Measurements from ENCODE around the gene LGALS9.
"Not testable (repeated sequence)": the region's sequence is repeated elsewhere in the genome, so short reads cannot be mapped to it uniquely, and the experiment has no call there.

LGALS9 gene

DNA sequence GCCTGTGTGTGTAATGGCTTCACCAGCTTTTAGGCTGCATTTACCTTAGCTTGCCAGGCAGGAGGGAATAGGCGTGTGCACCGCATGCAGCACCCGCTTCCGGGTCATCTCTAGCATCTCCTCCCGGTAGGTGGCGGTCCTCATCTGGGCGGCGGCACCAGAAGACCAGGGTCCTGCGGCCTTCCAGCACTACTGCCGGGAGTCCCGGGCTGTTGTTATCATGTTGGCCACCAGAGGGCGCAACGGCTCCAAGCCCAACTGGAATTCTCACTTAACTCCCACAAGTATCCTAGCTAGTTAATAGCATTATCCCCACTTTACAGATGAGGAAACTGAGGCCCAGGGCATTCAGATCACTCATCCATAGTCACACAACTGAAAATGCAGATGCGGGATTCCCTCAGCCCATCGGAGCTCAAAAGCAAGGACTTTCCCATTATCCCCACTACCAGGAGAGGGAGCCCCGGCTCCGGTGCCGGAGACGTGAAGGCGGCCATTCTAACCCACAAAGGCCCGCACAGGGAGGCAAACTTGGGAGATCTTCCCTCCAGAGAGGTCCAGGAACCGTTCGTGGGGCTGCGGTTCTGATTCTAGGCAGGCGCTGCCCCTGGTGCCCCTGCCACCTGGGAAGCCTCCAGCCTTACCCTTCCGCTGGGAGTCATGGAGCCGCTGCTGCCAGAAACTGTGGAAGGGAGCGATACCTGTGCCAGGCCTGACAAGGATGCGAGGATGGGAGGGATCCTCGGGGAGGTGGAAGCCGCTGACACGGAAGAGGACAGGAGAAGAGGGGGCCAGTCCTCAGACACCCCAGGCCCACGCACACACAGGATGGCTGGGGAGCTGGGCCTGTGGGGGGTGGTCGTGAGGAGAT lies 23.9 kb downstream of the LGALS9 start:
- DNase-seq (ENCODE audit: low read depth), result peak; percentile 22

DNA sequence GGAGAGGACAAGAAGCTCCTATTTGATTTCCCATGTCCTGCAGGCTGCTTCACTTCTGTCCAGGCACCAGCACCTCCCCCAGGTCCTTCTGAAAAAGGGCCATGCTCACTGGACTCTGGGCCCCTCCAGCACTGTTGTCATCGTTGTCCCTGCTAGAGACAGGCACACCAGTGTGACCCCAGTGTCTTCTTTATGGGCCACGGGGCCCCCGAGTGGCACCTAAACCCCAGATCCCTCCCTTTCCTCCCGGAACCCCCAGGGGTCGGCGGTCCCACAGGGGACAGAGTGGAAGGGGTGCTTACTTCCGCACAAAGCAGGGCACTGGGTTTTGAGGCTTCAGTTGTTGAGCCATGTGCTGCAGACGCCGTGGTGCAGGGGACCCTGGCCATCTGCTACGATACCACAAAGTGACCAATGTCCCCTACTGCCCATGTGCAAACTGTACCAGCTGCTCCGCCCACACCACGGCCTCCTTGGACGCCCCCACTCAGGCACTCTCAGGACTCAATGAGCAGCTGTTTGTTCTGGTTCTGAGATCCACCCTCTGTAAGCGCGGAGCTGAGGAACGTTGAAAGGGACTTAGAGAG lies 24.6 kb downstream of the LGALS9 start:
- not testable (repeated sequence) for DNase-seq (ENCODE audit: low read depth)

DNA sequence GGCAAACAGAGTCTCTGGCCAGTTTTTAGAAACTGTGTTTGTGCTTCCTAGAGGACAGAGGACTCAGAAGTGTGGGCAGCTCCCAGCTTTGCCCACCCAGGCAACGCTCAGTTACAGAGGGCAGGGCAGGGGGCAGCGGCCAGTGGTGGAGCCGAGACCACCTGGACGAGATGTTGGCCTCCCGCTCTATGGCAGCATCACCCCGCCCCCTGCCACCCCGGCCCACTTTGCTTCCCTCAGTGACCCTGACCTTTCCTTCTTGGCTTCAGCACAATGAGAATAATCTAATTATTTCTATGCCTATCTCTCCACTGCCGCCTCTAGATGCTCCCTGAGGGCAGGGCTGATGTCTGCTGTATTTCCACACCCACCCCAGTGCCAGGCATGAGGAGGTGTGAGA lies 25.6 kb downstream of the LGALS9 start:
- not testable (repeated sequence) for DNase-seq (ENCODE audit: low read depth)

DNA sequence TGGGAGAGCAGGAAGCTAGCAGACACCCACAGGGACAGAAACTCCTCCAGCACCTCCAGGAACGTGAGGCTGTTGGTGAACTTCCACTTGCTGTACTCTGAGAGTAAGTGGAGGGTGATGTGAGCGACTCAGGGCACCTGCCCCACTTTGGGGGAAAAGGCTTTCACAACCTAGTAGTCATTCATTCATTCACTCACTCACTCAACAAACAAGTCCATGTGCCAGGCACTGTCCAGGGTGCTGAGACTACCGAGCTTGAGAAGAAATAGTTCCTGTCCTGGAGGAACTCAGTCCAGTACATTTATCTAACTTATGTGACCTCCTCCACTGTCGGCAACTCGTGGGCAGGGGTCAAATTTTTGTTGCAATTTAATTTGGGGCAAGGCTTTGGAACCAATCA lies 26.6 kb downstream of the LGALS9 start:
- no peak for DNase-seq (ENCODE audit: low read depth)

DNA sequence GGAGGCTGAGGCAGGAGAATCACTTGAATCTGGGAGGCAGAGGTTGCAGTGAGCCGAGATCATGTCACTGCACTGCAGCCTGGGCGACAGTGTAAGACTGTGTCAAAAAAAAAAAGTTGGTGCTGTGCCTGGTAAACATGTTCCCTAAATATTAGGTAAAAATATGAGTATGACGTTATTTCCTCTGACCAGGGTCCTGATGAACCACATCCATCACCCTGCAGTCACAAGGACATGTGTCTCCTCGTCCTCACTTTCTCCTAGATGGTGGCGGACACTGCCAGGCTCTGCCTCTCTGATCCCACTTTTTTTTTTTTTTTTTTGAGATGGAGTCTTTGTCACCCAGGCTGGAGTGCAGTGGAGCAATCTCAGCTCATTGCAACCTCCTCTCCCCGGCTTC lies 28.7 kb downstream of the LGALS9 start:
- no peak for DNase-seq (ENCODE audit: low read depth)

DNA sequence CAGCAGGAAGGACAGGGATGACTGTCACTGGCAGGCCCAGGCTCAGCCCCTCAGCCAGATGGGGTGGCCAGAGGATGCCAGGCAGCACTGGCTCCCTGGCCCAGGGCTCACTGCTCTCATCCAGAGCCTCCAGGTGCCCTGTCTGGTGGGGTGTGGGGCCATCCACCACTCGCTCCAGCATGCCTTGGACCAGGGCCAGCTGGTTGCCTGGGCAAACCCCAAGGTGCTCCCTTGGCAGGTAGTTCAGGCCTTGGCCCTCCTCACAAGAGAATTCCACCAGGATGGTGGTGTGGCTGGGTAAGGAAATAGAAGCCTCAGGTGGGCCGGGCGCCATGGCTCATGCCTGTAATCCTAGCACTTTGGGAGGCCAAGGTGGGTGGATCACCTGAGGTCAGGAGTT lies 29.4 kb downstream of the LGALS9 start:
- no peak for DNase-seq (ENCODE audit: low read depth)

DNA sequence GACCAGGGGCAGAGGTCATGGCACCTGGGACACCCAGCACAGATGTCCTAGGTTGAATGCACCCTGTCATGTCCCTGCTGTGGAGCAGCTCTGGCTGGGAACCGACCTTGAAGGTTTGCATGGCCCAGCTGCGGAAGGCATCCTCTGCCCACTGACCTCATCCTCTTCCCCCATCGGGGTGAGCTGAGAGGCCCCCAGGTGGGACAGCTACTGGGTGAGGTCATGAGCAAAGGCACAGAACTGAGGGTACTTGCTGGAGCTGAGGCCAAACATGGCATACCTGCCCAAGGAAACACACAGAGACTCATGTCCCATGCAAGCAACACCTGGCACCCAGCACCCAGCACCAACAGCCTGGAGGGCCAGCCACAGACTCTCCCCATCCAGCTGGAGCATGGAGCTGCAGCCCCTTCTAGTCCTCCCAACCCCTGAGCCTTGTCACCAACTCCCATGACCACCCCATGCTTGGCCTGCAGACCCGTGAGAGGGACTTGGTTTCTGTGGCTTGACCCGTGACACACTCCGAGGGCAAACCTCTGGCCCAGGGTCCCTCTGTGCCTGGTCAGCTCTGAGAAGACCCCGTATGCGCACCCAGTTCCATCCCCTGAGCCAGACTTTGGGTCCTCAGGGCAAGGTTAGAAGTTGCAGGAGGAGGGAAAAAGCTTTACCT lies 33.1 kb downstream of the LGALS9 start:
- DNase-seq (ENCODE audit: low read depth), result no peak

DNA sequence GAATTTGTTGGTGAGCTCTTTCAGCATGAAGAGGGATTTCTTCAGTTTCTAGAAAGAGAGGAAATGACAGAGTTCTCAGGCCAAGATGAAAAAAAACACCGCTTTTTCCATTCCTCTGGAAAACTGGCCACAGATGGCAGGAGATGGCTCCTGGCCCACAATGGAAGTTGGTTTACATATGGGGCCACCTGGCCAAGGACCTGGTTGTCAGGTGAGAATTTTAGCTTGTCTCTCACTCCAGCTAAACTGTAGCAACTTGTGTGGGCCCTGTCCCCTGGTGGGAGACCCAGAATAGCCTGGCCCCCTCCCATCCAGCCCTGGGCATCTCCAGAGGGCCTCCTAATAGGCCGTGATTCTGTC lies 33.6 kb downstream of the LGALS9 start:
- DNase-seq (ENCODE audit: low read depth), result no peak

DNA sequence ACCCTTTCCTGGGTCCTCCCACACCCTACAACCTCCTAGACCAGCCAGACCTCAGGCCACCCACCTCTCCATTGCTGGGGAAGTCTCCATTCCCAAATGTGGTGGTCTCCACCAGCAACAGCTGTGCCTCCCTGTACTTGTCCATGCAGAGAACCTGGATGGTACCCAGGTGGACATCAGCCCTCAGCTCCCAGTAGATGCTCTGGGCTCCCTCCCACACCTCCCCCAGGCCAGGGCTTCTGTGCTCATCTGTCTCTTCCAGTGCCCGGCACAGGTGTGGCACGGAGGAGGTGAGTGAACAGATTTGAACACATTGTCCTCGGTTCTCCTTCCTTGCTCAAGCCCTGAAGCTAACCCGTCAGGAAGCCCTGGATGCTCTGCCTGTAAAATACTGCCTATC lies 34.6 kb downstream of the LGALS9 start:
- DNase-seq (ENCODE audit: low read depth), result no peak

DNA sequence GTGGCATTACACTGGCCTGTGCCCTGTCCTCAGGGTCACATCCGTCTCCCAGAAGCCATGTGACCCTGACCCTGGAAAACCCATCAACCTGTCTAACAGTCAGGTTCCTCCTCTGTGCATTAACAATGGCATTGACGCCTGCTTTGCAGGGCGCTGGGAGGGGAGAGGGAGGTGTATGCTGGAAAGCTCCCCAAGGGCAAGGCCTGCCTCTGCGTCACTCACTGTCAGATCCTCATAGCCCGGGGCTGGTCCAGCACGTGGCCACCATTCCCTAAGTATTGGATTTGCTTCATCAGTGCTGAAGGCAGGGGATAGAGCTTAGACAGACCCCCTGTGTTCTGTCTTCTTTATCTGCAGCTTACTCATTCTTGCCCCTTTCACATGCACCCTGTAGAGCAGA lies 35.3 kb downstream of the LGALS9 start:
- not testable (repeated sequence) for DNase-seq (ENCODE audit: low read depth)

DNA sequence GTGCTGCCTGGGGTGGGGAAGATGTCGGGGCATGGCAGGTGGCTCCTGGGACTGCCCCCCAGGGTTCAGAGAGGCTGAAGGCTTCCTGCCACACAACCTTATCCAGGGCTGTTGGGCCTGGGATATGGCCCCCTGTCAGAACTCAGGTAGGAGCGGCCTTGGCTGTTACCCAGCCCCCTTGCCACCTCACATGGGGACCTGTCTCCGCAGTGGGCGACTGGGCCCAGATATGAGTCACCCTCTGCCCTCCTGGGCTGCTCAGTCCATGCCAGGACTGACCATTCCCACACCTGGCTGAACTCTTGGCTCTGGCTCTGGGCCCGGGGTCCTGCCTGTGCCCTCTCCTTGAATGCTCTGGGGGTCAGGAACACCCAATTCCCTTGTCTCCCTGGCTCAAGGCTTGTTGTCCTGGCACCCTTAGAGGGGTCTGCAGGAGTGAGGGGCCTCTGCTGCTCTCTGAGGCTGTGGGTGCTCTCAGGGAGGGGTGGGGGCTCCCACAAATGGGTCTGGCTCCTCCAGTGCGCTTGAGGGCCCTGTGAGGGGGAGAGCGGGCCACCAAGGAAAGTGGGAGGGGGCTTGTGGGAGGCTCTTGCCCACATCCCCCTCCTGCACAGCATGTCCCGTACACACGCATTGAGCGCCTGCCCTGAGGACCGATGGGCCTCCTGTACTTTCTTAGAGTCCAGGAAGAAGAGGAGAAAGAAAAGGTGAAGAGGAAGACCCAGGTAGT lies 36.0 kb downstream of the LGALS9 start:
- DNase-seq (ENCODE audit: low read depth), result no peak

DNA sequence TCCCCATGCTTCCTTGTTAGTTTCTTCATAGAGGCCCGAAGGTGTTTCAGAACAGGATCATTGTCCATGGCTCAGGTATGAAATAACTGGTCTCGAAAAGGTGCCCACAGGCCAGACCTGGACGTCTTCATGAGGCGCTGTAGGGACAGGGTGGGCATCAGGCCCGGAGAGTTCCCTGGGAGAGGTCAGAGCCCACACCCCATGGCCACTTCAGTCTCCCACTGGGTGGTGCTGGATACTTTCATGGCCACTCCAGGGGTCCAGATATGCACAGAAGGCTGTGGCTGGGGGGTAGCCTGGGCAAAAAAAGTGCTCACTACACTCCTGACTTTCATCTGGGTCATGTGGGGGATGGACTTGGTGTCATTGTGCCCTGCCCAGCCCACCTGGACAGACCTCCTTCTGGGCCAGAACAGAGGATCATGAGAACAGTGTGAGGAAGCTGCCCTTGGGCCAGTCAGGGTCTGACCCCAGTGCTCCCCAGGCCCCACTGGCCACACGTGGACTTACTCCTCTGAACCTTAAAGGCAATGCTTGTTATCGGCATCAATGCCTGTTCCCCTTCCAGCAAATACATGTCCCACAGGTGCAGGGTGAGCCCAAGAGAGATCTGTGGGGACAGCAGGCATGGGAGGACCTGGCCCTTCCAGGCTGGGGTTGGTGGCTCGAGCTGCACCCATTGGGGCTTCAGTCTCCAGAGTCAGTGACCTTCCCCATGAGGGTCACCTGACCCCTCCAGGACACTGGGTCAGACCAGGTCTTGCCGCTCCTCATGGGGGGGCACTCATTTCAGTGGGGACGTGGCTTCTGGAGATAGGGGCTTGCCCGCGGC lies 36.9 kb downstream of the LGALS9 start:
- no peak for DNase-seq (ENCODE audit: low read depth)

DNA sequence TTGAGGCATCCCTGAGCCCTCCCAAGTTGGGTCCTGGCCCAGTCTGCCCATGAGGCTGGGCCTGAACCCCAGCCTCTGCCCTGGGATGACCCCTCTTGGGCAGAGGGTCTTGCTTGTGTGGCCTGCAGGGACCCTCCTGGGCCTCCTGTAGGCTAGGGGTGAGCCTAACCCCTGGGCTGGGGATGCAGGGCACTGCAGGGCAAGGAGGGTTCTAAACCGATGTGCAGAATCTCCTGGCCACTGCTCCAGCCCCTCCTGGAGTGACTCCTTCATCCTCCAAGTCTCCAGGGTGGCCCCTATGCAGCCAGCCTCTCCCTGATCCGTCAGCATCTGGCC lies 37.5 kb downstream of the LGALS9 start:
- no peak for DNase-seq (ENCODE audit: low read depth)

DNA sequence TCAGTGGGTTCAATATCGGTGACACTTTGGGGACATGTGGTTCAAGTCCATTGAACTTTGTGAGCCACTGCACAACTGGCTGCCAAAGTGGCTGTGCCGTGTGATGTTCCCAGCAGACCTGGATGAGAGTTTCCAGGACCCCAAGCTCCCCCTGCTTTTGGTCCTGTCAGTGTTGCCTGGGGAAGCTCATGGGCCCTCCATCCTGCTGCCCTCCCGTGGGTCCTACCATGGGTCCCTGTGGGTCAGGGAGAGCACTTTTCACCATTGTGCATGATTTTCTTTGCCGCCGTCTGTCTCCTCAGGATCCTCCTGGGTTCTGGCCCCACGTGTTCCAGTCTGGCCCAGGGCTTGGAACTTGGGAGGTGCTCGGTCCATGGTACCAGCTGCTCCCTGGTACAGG lies 38.1 kb downstream of the LGALS9 start:
- DNase-seq (ENCODE audit: low read depth), result no peak

DNA sequence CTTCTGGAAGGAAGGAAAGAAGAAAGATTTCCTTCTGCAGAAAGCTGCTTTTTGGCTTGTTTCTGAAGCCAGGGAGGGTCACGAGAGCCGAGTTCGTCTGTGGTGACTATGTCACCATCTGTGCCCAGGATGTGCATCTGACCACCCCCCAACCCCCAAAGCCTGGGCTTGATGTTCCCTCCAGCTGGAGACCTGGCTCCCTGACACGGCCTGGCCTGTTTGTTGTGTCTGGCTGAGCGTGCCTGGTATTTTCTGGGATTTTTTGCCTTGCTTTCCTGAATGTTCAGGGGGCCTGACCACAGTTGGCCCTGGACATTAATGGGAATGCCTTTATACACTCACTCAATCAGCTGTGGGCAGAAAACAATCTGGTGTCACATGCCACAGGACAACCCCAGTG lies 38.9 kb downstream of the LGALS9 start:
- no peak for DNase-seq (ENCODE audit: low read depth)

DNA sequence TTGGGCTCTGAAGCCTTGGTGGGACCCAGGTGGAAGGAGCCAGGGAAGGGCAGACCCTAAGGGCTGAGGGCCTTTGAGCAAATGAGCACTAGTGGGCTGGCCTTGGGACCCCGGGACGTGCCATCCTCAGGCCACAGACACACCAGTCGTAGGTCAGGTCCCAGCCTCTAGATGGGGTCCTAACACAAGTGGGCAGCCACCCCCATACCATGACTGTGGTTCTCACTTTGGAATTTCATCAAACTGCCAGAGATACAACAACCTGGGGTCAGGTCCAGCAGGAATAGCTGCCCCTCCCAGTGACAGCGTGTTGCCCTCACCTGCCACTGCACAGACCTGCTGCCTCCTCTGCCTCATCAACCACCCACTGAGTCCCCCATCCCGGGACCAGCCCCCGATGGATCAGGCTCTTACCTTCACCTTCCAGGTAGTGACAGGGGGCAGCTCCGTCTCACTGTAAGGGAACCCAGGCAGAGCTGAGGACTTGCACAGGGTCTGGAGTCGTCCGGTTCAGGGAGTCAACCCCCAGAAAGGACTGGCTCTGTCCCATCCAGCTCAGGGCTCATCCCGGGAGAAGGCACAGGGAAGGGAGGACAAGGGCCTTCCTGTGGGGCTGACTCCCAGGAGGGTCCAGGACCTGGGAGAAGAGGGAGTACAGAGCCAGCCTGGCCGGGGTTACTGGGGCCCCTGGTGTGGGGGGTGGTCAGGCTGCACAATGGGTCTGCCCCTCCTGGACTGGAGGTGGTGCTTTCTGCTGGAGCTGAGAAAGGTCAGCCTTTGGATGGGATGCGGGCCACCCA lies 40.0 kb downstream of the LGALS9 start:
- no peak for DNase-seq (ENCODE audit: low read depth)

DNA sequence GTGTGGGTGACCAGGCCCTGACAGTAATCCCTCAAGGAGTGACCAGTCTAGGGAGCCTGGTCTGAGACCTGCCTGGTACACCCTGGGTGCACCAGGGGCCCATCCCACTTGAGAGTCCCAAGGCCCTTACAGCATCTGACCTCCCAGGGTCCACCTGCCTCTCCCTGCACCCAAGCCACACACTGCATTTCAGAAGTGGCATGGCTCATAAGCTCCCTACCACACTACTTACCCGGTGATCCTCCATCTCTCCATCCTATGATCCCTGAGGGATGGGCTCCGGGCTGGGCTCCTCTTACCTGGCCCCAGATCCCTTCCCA lies 40.6 kb downstream of the LGALS9 start:
- DNase-seq (ENCODE audit: low read depth), result no peak

DNA sequence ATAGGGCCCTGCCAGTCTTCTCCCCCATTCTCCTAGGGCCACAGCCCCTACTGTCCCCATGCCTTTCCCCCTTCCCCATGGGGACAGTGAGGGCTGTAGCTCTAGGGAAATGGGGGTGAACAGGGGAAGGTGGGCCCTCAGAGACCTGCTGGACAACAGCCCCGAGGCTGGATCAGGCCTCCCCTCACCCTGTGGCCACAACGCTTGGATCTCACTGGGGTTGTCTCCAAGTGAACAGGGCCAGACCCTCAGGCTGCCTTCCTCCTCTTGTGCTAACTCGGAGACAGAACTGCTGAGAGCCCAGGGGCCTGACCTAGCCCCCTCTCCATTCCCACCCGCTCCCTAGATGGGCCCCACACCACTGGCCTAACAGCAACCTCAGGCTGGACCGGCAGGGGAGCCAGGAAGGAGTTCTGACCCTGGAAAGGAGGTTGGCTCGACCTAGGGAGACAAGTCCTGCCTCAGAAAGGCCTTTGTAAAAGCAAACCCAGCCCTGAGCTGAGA lies 41.0 kb downstream of the LGALS9 start:
- not testable (repeated sequence) for DNase-seq (ENCODE audit: low read depth)

DNA sequence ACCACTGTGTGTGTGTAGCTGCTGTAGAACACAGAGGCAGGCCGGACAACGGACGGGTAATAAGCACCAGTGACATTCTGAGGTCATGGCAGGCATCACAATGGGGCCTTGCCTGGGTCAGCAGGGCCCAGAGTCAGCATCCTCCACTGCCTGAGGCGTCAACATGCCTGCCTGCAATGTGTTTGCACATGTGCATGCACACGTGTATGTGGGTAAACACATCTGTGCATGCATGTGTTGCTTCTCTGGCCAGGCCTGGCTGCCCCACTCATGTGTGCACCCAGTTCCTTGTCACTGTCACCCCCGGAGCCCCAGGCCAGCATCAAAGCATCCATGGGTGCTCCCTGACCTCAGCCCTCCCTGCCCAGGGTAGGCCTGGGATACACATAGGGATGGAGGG lies 43.3 kb downstream of the LGALS9 start:
- DNase-seq (ENCODE audit: low read depth), result no peak

DNA sequence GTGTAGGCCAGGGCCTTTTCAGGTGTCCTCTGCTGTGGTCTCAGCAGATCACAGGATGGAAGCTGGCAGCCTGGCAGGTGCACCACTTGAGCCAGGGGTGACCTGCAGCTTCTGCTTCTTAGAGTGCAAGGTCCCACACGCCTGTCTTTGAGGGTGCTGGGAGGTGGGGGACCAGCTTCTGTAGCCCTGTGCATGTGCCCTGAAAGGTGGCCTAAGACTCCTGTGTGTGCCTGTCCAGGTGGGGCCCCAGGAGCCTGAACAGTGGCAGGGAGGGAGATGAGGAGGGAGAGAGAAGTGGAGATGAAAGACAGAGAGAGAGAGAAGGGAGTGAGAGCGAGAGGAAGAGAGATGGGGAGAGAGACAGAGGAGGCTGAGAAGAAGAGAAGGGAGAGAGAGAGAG lies 46.2 kb downstream of the LGALS9 start:
- DNase-seq (ENCODE audit: low read depth), result no peak

DNA sequence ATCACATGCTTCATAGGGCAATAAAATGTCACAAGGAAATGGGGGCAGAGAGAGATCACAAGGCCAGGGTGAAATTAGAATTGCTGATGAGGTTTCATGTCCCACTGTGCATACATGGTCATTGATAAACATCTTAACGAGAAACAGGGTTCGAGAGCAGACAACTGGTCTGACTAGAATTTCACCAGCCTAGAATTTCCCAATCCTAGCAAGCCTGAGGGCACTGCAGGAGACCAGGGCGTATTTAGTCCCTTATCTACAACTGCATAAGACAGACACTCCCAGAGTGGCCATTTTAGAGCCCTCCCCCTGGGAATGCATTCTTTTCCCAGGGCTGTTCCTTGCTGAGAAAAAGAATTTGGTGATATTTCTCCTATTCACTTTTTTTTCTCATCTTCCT lies 55.3 kb downstream of the LGALS9 start:
- not testable (repeated sequence) for DNase-seq (ENCODE audit: low read depth)
